Measurements from ENCODE around the gene MIEF2.

- TF ChIP-seq MAX (IDR thresholded peaks at IDR 0.05; ENCODE audit: low read depth) (no peak), IRF3 (IDR thresholded peaks at IDR 0.05; ENCODE audit: low read depth, low read length) (no peak), RAD21 (IDR thresholded peaks at IDR 0.05; ENCODE audit: low read length) (no peak), NRF1 (IDR thresholded peaks at IDR 0.05; ENCODE audit: low read depth, low read length) (no peak), POLR2AphosphoS5 (IDR thresholded peaks at IDR 0.05; ENCODE audit: low read depth, low read length) (no peak), JUND (IDR thresholded peaks at IDR 0.05) (no peak)
- TF ChIP-seq, protein P1, sequence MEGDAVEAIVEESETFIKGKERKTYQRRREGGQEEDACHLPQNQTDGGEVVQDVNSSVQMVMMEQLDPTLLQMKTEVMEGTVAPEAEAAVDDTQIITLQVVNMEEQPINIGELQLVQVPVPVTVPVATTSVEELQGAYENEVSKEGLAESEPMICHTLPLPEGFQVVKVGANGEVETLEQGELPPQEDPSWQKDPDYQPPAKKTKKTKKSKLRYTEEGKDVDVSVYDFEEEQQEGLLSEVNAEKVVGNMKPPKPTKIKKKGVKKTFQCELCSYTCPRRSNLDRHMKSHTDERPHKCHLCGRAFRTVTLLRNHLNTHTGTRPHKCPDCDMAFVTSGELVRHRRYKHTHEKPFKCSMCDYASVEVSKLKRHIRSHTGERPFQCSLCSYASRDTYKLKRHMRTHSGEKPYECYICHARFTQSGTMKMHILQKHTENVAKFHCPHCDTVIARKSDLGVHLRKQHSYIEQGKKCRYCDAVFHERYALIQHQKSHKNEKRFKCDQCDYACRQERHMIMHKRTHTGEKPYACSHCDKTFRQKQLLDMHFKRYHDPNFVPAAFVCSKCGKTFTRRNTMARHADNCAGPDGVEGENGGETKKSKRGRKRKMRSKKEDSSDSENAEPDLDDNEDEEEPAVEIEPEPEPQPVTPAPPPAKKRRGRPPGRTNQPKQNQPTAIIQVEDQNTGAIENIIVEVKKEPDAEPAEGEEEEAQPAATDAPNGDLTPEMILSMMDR (IDR thresholded peaks at IDR 0.05) = no peak
Measured at GRCh38 chr17:18259621-18260331, 686 bp upstream of the MIEF2 start.

All from SK-N-SH (cell line).